Pancreas (tissue), 10 donors: ENCODE results near the gene TIMM8A. TPM values are rescaled to one million over a fixed set of nuclear protein-coding genes. Genes with fewer than 3 reads are reported as not detected.
A peak's percentile ranks its signal among the peaks of the same experiment; 100 is the strongest.

ENCODE experiments used
- ATAC-seq, 4 donors: fragments of 200-7000 bp; cut with Tn5 transposase; one replicate each; pipeline versions ENCODE4 v1.8.0 to v1.9.1; 2020; ENCODE audit warnings: mild to moderate bottlenecking in 4 of 4, moderate library complexity in 4 of 4
- DNase-seq, 6 donors: peaks; one replicate each; pipeline ENCODE4 v3.0.0-alpha.2; 2020
- FAIRE-seq: peaks from 2 replicates; lab custom pipeline; 2012; peaks lifted over from hg19 to GRCh38; lab: Jason Lieb, UNC
- H3K27ac ChIP-seq, 4 donors: fragments of 200-600 bp; sonication (generic); 1 replicate in 3 of 4; 2 replicates in 1 of 4; pipeline versions ENCODE4 v1.5.0 to v1.8.0; 2020
- H3K27me3 ChIP-seq, 4 donors: fragments of 200-600 bp; one replicate each; pipeline ENCODE4 v1.8.0; 2021
- H3K36me3 ChIP-seq, 3 donors: fragments of 200-600 bp; sonication (generic) in 1 of 3; one replicate each; pipeline versions ENCODE4 v1.5.0 to v1.8.0; 2020 to 2021
- H3K4me1 ChIP-seq, 3 donors: fragments of 200-600 bp; one replicate each; pipeline ENCODE4 v1.8.0; 2021
- H3K4me3 ChIP-seq, 4 donors: fragments of 200-600 bp; sonication (generic) in 2 of 4; one replicate each; pipeline versions ENCODE4 v1.5.0 to v1.8.0; 2020 to 2021
- H3K9me3 ChIP-seq, 4 donors: fragments of 200-600 bp; one replicate each; pipeline ENCODE4 v1.8.0; 2021
- WGBS, 2 donors: extraction: QIAGEN DNeasy Blood & Tissue Kit; methylation state at CpG; one replicate each; pipeline ENCODE4 v1.1.7; 2013; 5-methylcytosine and 5-hydroxymethylcytosine counted together
- intact Hi-C, 3 donors: fragments of 100-400 bp; cut with DNase I; formaldehyde crosslinking; loops; one replicate each; pipeline versions ENCODE4 v1.11.1 to v1.14.2; 2022
- polyA plus RNA-seq, 2 donors: library from polyadenylated mRNA; stranded (reverse); fragments of 200-250 nt; gene quantifications; one replicate each; pipeline ENCODE4 v1.2.3, GENCODE V29; 2013
- total RNA-seq, 6 donors: library from RNA; stranded (reverse); fragmentation: NEBNext Ultra II Directional in 4 of 6; extraction: Animal tissue kit (Norgen Biotek cat#: 25700) in 4 of 6; gene quantifications; one replicate each; pipeline versions ENCODE4 v1.2.1 to v1.2.4, GENCODE V29; 2021 to 2023
- TF ChIP-seq, protein P1 (sequence below), 4 donors: fragments of 200-600 bp; sonication (generic) in 3 of 4; IDR thresholded peaks; one replicate each; pipeline versions ENCODE4 v1.5.0 to v1.8.0; 2021; ENCODE audit warnings: antibody characterized with exemption in 4 of 4
- donor health status: healthy with polysubstance abuse.
- donor health status: DM: no; HTN: no; CAD: no; lungs with moderate emphysema.
- donor health status: DM: no; HTN: no; CAD: no.
- donor health status: control.
- donor health status: control.
- donor health status: Bipolar disorder and iron deficiency.
- donor health status: DM: yes; HTN: yes; CAD: no.
- donor health status: DM: no; HTN: no; CAD: no.
- donor health status: DM: no; HTN: no; CAD: no.
- donor health status: DM: yes; HTN: yes; CAD: no.

TIMM8A gene
- total and polyA plus RNA-seq, 8 donors = 2.0 to 6.5 (median 4.4) TPM

DNA sequence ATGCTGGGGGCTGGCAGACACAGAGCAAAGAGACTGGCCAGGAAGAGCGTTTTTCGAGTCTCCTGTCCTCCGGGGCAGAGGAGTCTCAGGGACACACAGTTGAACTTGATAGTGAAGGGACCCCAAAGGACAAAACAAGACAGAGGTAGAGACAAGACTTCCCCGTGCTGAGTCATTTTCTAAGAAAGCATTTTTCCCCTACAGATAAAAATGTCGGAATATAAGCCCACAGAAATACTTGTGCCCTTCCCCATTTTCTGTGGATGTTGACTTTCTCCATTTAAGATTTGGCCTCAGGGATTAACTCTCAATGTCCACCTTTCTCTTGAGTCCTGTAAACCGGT lies 38.0 kb upstream of the TIMM8A start:
- no peak for ATAC-seq
- TF ChIP-seq, protein P1, sequence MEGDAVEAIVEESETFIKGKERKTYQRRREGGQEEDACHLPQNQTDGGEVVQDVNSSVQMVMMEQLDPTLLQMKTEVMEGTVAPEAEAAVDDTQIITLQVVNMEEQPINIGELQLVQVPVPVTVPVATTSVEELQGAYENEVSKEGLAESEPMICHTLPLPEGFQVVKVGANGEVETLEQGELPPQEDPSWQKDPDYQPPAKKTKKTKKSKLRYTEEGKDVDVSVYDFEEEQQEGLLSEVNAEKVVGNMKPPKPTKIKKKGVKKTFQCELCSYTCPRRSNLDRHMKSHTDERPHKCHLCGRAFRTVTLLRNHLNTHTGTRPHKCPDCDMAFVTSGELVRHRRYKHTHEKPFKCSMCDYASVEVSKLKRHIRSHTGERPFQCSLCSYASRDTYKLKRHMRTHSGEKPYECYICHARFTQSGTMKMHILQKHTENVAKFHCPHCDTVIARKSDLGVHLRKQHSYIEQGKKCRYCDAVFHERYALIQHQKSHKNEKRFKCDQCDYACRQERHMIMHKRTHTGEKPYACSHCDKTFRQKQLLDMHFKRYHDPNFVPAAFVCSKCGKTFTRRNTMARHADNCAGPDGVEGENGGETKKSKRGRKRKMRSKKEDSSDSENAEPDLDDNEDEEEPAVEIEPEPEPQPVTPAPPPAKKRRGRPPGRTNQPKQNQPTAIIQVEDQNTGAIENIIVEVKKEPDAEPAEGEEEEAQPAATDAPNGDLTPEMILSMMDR (IDR thresholded peaks at IDR 0.05) = no peak
- Histone ChIP-seq H3K27me3 (peaks cover 0 to 5% (median 0%) of the 10 kb centered on the region in 4 donors), H3K4me3 (no peak overlapping the region), H3K36me3 (no peaks in the 10 kb centered on the region), H3K4me1 (no peaks in the 10 kb centered on the region), H3K27ac (no peak overlapping the region), H3K9me3 (no peaks in the 10 kb centered on the region)
- intact Hi-C loops = no loop called here
- WGBS, 2 donors = 53 to 61% methylated on average over 6 of the region's 6 CpGs
- no peak for FAIRE-seq
- DNase-seq = no peak

DNA sequence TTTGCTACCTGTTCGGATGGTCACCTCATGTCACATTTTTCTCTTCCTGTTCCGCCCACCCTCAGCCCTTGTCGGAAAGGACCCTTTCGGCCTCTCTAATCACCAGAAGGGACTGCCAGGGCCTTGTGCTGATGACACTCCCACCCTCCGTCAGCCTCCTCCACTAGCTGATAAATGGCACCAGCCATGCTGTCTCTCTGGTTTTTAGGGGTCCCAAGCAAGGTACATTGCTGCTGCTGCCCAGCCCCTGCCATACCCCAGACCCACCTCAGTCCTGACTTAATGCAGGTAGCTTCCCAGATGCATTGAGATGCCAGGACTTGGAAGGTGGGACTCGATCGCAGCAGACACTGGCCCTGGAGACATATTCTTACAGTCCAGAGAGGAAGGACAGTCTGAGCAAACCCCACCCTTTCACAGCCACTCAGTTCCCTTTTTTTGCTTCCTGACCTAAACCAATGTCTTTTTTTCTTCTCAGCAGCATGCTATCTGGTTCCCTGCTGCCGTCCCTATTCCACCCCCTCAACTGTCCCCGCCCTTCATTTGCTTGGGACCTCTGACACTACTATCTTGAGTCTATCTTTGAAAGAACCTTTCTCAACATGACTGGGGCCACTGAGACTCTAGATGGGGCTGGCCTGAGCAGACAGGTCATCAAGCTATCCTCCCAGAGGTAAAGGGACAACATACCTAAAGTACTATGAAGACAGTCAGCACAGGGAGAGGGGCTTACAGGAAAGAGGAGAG lies 37.4 kb upstream of the TIMM8A start, which contains the start of gene BTK:
BTK (minus strand) TSS at position 397 of the 747 bp plus-strand sequence. CDS start 10,907 bp downstream, outside the sequence.
- Histone ChIP-seq H3K4me1 (no peaks in the 10 kb centered on the region), H3K36me3 (no peaks in the 10 kb centered on the region), H3K4me3 (no peak within 1 kb of the TSS), H3K27ac (no peak within 1 kb of the TSS), H3K9me3 (no peaks in the 10 kb centered on the region), H3K27me3 (peaks cover 0 to 5% (median 0%) of the 10 kb centered on the region in 4 donors)
- FAIRE-seq (no peak), DNase-seq (no peak), ATAC-seq (peak in 2 of 4 donors; percentile 11 to 28)
- TF ChIP-seq, protein P1 (IDR thresholded peaks at IDR 0.05) = no peak
- intact Hi-C loops = no loop called here
- 62 to 73% methylated on average over 9 of the region's 9 CpGs for WGBS, 2 donors

DNA sequence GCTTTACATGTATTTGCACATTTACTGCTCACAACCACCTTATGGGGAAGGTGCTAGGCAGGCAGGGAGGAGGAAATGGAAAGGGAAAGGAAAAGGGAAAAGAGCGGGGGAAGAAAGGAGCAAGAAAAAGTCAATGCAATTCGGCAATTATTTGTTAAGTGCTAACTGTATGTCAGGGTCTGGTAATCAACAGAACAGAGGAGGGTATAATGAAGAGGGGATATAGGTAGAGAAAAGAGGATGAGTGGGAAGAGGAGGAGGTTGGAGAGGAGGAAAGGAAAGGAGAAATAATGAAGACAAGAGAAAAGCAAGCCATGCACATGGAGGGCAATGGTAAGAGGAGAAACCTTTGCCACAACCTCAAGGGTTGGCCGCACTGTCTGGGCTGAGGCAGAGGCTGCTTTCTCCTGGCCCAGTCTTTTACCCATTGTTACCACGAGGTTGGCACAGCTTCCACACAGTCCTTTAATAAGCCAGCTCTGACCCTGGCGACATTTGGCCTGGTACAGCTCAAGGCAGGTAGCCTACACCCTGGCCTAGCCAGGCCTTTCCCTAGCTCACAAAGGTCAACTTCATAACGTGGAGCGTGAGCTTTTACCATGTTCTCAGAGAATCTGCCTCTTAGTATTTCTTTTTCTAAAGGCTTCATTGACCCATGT lies 36.6 kb upstream of the TIMM8A start:
- Histone ChIP-seq H3K9me3 (no peaks in the 10 kb centered on the region), H3K4me1 (no peaks in the 10 kb centered on the region), H3K4me3 (no peak overlapping the region), H3K36me3 (no peaks in the 10 kb centered on the region), H3K27ac (no peak overlapping the region), H3K27me3 (peaks cover 0 to 5% (median 0%) of the 10 kb centered on the region in 4 donors)
- 74 to 75% methylated on average over 7 of the region's 7 CpGs for WGBS, 2 donors
- intact Hi-C loops = no loop called here
- no peak for ATAC-seq
- FAIRE-seq = no peak
- TF ChIP-seq, protein P1 (IDR thresholded peaks at IDR 0.05) = no peak
- DNase-seq = no peak

DNA sequence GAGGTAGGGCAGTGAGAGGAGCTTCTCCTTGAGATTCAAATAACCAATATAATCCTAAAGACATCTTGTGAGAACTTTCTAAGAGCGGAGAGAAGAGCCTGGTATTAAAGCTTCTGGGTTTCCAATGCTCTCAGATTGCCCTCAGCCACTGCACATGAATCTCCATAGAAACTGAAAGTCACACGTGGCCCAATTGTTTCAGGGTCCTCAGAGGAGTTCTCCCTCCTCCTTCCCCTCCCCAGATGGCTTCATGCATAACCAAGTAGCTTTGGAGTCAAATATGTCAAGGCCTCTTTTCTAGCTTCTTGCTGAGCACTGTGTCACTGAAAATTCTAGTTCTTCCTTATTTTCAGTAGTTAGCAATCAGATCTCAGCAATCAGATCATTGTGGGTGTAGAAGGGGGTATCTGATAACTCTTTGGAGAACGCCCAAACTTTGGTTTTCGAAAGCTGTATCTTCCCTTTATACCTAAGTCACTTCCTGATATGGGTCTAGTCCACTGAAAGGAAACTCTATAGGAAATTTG lies 35.2 kb upstream of the TIMM8A start:
- ATAC-seq = no peak
- no peak overlapping the region for H3K27ac ChIP-seq
- no peak for DNase-seq
- no peak overlapping the region for H3K4me3 ChIP-seq
- H3K27me3 ChIP-seq = peaks cover 0 to 5% (median 0%) of the 10 kb centered on the region in 4 donors
- FAIRE-seq = no peak
- 46 to 59% methylated on average over 4 of the region's 4 CpGs for WGBS, 2 donors
- TF ChIP-seq, protein P1 (IDR thresholded peaks at IDR 0.05) = no peak
- intact Hi-C loops = no loop called here
- H3K4me1 ChIP-seq = no peaks in the 10 kb centered on the region
- H3K9me3 ChIP-seq = no peaks in the 10 kb centered on the region
- no peaks in the 10 kb centered on the region for H3K36me3 ChIP-seq
